GM18520 (cell line): Measurements from ENCODE around the gene ERC1.
"Not testable (repeated sequence)": the region's sequence is repeated elsewhere in the genome, so short reads cannot be mapped to it uniquely, and the experiment has no call there.

Experiments
- ATAC-seq: cut with Tn5 transposase; IDR thresholded peaks from one replicate; pipeline ENCODE4 v1.9.1; 2021; ENCODE audit not compliant: unreplicated experiment

Gene ERC1

DNA sequence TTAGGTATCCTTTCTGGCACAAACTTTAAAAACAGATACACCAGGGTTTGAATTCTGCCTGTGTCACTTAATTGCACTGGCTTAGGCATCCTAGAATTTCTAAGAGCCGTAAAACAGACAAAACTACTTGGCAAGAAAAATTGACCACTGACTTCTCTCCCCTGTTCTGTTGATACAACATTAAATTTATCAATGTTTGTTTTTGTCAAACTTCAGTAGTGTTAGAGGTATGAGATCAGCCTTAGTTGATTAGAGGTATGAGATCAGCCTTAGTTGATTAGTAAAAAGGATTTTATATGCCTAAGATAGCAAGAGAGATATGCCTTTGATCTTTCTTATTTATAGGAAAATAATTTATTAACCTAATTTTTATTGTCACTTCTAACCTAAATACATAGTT is 320.1 kb downstream of the ERC1 start:
- no peak for ATAC-seq

DNA sequence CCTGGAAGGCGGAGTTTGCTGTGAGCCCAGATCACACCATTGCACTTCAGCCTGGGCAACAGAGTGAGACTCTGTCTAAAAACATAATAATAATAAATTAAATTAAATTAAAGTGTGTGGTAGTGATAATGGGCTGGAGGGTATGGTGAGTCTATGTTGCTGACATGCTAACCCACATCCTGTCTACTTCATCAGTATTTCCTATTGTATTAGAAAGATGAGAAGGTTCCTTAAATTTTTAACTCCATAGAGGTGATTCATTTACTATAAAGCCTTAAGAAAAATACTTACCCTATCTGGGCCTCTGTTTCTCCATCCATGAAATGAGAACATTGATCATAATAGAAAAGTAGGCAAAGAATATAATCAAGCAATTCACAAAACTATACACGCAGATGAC is 322.9 kb downstream of the ERC1 start:
- no peak for ATAC-seq

GRCh38 chr12:1314523-1314922 is 323.5 kb downstream of the ERC1 start:
- ATAC-seq = no peak

GRCh38 chr12:1316991-1317390 is 326.0 kb downstream of the ERC1 start:
- not testable (repeated sequence) for ATAC-seq

- ATAC-seq = no peak
Observed at GRCh38 chr12:1318327-1319031, 327.5 kb downstream of the ERC1 start.

DNA sequence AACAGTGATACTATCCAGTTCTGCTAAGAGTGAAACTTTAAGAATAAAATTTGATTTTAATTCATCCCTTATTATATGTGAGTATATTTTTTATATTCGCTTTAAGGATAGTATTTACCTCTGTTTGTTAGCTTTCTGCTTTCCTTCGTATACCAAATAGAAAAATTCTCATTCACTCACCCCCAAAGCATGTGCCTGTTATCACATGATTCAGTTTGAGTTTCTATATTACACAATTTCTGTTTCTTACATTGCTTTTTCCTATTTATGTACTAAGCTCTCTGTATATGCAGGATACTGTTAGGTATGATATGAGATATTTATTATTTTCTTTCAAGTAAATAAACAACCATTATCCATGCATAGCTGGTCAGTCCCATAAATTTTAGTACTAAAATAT is 328.2 kb downstream of the ERC1 start:
- no peak for ATAC-seq

DNA sequence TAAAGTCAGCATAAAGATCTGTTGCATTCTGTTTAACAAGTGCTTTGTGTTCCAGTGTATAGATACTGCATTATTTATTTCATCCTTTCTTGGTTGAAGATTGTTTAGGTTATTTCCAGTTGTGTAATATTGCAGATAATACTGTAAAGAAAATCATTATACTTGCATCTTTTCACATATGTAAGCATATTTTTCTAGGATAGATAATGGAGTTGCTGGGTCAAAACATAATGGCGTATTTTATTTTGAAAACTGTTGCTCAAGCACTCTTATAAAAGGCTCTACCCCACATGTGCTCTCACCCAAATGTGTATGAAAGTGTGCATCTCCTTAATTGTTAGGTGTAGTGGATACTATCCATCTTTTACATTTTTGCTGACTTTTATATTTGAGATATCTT is 329.0 kb downstream of the ERC1 start:
- no peak for ATAC-seq

DNA sequence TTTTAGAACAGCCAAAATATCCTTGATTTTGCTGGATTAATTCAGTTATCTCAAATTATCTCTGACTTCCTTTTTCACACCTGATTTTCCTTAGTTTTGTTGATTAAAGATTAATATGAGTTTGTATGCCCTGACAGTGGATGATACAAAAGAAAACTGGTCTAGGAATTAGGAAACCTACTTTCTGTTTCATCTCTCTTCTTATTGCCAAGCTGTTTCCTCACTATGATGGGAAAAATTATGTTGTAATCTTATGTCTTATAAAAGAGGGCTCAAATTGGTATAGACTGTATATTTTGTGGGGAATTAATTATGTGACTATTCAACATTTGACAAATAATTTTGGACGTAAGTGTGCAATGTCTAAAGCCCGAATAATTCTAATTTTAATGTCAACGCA is 331.8 kb downstream of the ERC1 start:
- ATAC-seq = no peak

DNA sequence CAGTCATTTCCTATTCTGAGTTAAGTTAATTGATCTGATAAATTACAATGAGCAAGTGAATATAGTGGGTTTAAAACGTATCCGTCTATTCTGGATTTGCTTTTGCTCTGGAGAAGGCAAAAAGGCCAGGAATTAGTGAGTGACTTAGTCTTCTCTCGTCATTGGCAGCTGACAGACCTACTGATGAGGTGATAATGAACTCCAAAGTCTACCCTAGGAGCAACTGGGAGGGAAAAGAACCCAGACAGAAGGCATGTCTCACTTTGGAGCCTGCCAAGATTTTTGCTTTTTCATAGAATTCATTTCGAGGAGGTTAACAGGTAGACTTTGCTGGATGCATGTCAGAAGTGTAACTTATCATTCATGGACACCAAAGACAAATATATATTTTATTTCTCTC is 333.1 kb downstream of the ERC1 start:
- ATAC-seq = no peak

DNA sequence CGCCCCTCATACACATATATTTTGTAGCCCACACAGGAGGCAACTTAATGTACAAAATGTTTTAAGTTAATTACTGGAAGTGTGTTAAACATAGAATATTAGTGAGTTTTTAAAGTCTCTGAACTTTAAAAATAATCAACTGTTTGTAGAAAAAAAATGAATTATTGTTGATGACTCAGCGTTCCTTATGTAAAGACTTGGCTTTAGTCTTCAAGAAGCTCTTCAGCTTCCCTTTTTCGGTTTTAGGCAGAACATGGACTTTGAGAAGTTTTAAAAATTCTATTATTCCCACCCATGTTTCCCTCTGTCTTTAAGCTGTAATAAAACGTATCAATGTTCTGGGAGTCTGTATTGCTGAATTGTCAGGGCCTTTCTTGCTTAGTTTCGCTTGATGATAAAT is 333.9 kb downstream of the ERC1 start:
- no peak for ATAC-seq

DNA sequence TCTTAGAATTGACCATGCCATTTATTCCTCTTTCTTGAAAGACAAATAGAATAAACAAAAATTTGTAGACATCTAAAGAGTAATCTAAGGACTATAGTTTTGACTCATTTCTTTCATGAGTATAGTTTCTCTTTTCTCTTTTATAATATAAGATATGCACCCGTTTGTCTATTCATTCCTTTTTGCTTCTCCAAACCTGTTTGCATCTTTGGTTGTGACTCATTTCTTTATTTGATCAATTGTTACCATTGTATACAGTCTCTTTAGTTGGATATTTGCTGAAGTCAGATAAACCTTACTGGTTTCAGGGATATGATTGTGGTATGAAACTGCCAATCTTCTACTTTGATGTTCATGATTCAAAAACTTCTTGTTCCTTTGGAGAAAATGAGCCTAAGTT is 334.6 kb downstream of the ERC1 start:
- no peak for ATAC-seq

DNA sequence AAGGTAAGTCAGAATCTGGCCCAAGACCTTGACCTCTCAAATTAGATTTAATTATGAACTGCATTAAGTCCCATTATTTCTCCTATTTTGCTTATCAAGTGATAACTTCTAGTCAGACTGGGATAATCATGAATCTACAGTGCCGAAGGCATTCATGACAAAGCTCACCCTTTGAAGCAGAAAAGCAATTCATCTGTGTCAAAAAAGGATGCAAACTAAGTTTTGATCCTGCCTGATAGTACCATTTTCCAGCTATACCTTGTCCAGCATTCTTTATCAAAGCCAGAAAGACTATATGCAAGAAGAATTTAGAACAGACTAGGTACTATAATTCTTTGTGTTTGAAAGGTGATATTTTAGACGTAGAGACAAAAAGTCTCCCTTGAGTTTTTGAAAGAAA is 335.2 kb downstream of the ERC1 start:
- no peak for ATAC-seq

DNA sequence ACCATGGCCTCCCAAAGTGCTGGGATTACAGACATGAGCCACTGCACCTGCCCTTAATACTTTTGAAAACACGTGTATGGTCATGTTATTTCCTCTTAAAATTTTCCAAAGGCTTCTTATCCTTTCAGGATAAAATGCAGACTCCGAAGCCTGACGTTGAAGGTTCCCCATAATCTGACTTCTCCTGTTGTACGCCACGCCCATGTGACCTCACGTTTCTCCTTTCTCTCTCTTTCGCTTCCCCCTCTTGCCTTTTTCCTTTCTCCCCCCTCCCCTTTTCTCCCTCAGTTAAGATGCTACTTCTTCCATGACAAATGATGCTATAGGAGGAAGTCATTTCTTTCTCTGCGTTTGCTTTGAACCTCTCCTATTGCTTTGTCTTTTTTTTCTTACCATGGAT is 337.4 kb downstream of the ERC1 start:
- ATAC-seq = no peak

- ATAC-seq = no peak
Observed at GRCh38 chr12:1329784-1330476, 338.9 kb downstream of the ERC1 start.

DNA sequence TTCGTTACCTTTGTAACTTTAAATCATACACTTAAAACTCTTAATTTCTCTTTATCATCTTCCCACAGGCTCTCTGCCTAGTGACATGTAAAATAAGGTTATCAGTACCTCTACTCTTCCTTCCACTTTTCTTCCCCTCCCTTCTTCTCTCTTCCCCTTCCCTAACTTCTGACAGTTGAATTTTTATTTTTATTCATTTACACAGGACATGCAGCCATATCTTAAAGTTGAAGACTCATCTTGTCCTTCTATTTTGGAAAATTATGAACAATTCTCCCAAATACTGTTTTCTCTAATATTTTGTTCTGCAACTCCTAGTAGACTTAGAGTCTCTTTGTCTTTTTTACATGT is 339.4 kb downstream of the ERC1 start:
- no peak for ATAC-seq

GRCh38 chr12:1332327-1332726 is 341.3 kb downstream of the ERC1 start:
- ATAC-seq = no peak

DNA sequence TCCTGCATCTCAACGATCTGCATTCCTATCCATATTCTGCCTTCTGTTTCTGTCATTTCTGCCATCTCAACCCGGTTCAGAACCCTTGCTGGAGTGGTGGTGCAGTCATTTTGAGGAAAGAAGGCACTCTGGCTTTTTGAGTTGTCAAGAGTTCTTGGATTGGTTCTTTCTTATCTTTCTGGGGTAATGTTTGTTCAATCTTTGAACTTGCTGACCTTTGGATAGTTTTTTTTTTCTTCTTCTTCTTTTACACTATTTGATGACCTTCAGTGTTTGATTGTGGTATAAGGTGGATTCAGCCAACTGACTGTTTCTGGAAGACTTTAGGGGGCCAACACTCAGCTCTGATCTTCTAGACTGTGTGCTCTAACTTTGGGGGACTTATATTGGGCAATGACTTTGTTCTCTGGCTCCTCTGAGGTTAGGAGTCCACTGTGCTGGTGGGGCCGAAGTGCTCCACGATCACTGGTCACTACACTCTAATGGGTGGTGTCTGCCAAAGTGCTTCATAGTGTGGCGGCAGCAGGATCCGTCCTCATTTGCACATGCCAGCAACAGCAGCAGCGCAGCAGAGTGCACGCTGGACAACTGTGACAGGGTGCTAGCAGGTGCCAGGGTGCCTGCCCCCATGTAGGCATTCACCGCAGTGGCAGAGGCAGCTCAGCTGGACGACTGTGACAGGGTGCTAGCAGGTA is 347.6 kb downstream of the ERC1 start:
- ATAC-seq = no peak

GRCh38 chr12:1339178-1339541 is 348.1 kb downstream of the ERC1 start:
- ATAC-seq = not testable (repeated sequence)

DNA sequence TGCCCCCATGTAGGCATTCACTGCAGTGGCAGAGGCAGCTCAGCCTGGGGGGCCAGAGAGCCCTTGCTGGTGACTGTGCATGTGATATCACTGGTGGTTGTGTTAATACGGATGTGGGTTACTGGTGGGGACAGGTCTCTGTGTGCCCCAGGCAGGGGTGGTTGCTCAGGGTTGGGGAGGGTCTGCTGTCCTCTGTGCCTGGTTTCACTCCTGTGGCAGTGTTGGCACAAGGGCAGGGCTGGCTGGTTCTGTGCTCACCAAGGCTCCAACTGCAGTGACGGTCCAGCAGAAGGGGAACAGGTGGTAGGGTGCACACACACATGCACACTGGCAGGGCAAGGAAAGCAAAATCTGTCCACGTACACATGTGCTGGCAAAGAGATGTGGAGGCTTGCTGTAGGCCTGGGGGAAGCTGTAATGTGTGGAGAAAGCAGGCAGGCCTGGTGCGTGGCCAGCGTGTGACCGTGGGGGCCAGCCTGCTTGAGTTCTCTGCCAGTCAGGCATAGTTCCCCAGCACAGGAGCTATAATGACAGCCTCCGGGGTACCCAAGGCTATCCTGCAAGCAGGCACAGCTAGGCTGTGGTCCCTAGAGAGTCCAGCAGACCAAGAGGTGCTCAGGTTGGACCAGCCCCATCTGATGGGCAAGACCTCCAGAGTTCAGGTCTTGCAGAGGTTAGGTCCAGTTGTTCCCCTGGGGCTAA is 348.7 kb downstream of the ERC1 start:
- ATAC-seq = no peak

DNA sequence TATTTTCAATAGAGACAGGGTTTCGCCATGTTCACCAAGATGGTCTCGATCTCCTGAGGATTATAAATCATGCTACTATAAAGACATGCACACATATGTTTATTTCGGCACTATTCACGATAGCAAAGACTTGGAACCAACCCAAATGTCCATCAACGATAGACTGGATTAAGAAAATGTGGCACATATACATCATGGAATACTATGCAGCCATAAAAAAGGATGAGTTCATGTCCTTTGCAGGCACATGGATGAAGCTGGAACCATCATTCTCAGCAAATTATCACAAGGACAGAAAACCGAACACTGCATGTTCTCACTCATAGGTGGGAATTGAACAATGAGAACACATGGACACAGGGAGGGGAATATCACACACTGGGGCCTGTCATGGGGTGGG is 350.2 kb downstream of the ERC1 start:
- not testable (repeated sequence) for ATAC-seq

GRCh38 chr12:1343422-1343821 is 352.4 kb downstream of the ERC1 start:
- ATAC-seq = no peak

GRCh38 chr12:1344245-1344644 is 353.2 kb downstream of the ERC1 start:
- no peak for ATAC-seq
